Testis (tissue), 2 donors: ENCODE results near the gene SMYD3.

Experiments
- CTCF ChIP-seq, 3 experiments: fragments of 450-650 bp in 2 of 3; fragments of 200-600 bp in 1 of 3; sonication (generic) in 1 of 3; IDR thresholded peaks; one replicate each; pipeline ENCODE4 v1.5.1; 2016 to 2019; ENCODE audit warnings: antibody characterized with exemption in 3 of 3, mild to moderate bottlenecking in 2 of 3, moderate library complexity in 1 of 3
- POLR2A ChIP-seq: fragments of 450-650 bp; IDR thresholded peaks from one replicate; pipeline ENCODE4 v1.6.1; 2017; ENCODE audit warnings: antibody characterized with exemption, mild to moderate bottlenecking, moderate library complexity

- TF ChIP-seq CTCF (IDR thresholded peaks at IDR 0.05), result no peak
- TF ChIP-seq POLR2A, result no peak
Measured at GRCh38 chr1:246445503-246445902, 61.6 kb downstream of the SMYD3 start.
